H1 (cell line): ENCODE data around the gene C1orf52.

Source experiments
- YY1 ChIP-seq: IDR thresholded peaks from 2 replicates; pipeline ENCODE4 v1.6.1; 2011; ENCODE audit warnings: low read depth, mild to moderate bottlenecking, low read length
- TF ChIP-seq, protein P1 (sequence below), 3 experiments: IDR thresholded peaks; 1 replicate in 2 of 3; 2 replicates in 1 of 3; pipeline versions ENCODE4 v1.5.1 to v1.6.1; 2011; ENCODE audit warnings: low read length in 3 of 3, mild to moderate bottlenecking in 3 of 3, inconsistent platforms in 2 of 3, low read depth in 1 of 3, moderate library complexity in 1 of 3; ENCODE audit not compliant: insufficient read depth in 1 of 3; ENCODE audit errors: control extremely low read depth in 1 of 3

DNA sequence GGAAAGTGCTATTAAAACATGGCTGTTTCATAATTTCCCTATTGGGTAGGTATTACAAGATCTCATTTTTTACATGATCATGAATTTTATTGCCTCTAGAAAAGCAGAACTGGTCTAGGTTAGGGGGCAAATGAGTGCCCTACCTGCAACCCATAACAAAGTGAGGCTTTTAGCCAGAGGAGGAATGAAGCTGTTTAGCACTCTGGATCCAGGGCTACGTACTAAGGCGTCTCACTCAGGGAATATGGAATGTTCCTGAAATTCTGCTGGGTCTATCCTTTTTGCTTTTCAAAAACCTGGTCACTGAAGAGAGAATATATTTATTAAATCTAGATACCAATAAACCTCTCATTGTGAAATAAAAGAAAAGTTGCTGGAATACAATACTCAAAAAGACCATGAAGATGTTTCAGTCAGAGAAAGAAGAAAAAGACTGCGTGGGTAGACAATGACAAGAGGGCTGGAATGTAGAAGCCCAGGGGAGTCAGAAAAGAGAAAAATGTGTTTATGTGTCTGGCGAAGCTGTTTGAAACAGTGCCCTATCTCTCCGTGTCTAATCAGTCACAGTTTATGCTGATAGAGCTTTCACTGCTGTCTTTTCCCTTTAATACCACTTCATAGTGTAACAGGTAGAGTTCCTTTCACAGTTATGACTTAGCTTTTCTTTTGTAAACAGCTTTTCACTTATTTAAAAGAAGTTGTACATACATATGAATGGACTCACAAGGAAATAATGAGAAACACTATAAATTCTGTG, 33.7 kb downstream of the C1orf52 start:
- TF ChIP-seq, protein P1, sequence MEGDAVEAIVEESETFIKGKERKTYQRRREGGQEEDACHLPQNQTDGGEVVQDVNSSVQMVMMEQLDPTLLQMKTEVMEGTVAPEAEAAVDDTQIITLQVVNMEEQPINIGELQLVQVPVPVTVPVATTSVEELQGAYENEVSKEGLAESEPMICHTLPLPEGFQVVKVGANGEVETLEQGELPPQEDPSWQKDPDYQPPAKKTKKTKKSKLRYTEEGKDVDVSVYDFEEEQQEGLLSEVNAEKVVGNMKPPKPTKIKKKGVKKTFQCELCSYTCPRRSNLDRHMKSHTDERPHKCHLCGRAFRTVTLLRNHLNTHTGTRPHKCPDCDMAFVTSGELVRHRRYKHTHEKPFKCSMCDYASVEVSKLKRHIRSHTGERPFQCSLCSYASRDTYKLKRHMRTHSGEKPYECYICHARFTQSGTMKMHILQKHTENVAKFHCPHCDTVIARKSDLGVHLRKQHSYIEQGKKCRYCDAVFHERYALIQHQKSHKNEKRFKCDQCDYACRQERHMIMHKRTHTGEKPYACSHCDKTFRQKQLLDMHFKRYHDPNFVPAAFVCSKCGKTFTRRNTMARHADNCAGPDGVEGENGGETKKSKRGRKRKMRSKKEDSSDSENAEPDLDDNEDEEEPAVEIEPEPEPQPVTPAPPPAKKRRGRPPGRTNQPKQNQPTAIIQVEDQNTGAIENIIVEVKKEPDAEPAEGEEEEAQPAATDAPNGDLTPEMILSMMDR (IDR thresholded peaks at IDR 0.05; ENCODE audit: control extremely low read depth in 1 of 3, insufficient read depth in 1 of 3, low read depth in 1 of 3, low read length in 3 of 3): no peak
- no peak for TF ChIP-seq YY1
